ENCODE results near the gene SF3B2. TPM values are rescaled to one million over a fixed set of nuclear protein-coding genes. Genes with fewer than 3 reads are reported as not detected.

The SF3B2 gene
- total RNA-seq, 4 donors from 2014 or later = 148 to 216 (median 156) TPM

- no peak for TF ChIP-seq CTCF (IDR thresholded peaks at IDR 0.05)
- no peak for TF ChIP-seq EP300 (IDR thresholded peaks at IDR 0.05)
- no peak for TF ChIP-seq POLR2A (IDR thresholded peaks at IDR 0.05)
- H3K9me3 ChIP-seq = no peaks in the 10 kb centered on the region
- no peak for DNase-seq (ENCODE audit: low spot score in 2 of 2)
- 7 to 13% methylated on average over 12 of the region's 12 CpGs for WGBS, 2 donors
- peaks cover 0 to 28% (median 4%) of the 10 kb centered on the region in 3 donors for H3K36me3 ChIP-seq
- H3K4me1 ChIP-seq = peaks cover 0 to 55% (median 16%) of the 10 kb centered on the region in 4 donors
- H3K27me3 ChIP-seq = peaks cover 0 to 22% of the 10 kb centered on the region in 2 donors
- peak overlapping the region; percentile 72 to 94 (median 88) for H3K4me3 ChIP-seq
- H3K27ac ChIP-seq = peak overlapping the region; percentile 85 to 95 (median 92)
Measured at GRCh38 chr11:66051371-66051765, 796 bp upstream of the SF3B2 start.

DNA sequence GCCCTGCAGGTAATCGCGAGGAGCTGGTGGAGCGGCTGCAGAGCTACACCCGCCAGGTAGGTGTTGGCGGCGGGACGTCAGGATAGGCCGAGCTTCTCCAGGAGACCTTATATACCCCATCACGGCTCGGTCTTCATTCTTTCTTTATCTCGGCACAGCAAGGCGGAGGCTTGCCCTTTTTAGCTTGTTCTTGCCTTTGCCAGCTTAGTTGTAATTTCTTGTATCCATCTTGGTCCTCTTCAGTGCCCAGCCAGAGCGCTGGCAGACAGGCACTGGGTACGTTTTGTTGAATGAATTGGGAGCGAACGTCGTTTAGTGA is 459 bp downstream of the SF3B2 start:
- Histone ChIP-seq H3K36me3 (peaks cover 0 to 41% (median 17%) of the 10 kb centered on the region in 3 donors), H3K9me3 (no peaks in the 10 kb centered on the region), H3K4me3 (peak overlapping the region; percentile 85 to 98 (median 92)), H3K27ac (peak overlapping the region; percentile 85 to 95 (median 92)), H3K27me3 (peaks cover 0 to 19% of the 10 kb centered on the region in 2 donors), H3K4me1 (peaks cover 0 to 55% (median 16%) of the 10 kb centered on the region in 4 donors)
- no peak for DNase-seq (ENCODE audit: low spot score in 2 of 2)
- TF ChIP-seq POLR2A (IDR thresholded peaks at IDR 0.05) (no peak), CTCF (IDR thresholded peaks at IDR 0.05) (no peak), EP300 (IDR thresholded peaks at IDR 0.05) (no peak)
- WGBS, 2 donors = 1 to 2% methylated on average over 14 to 17 of the region's 17 CpGs

DNA sequence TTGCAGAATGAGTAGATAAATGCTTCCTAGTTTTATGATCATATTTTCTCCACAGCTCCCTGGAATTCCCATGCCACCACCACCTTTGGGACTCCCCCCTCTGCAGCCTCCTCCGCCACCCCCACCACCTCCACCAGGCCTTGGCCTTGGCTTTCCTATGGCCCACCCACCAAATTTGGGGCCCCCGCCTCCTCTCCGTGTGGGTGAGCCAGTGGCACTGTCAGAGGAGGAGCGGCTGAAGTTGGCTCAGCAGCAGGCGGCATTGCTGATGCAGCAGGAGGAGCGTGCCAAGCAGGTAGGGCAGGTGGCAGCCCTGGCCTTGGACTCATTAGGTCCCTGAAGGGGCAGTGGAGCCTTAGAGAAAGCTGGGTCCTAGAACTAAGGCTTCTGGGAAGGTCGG is 2.9 kb downstream of the SF3B2 start:
- Histone ChIP-seq H3K4me3 (no peak overlapping the region), H3K4me1 (peaks cover 0 to 47% (median 13%) of the 10 kb centered on the region in 4 donors), H3K27ac (no peak overlapping the region), H3K9me3 (no peaks in the 10 kb centered on the region), H3K27me3 (no peaks in the 10 kb centered on the region), H3K36me3 (peaks cover 5 to 65% (median 38%) of the 10 kb centered on the region in 3 donors)
- DNase-seq (ENCODE audit: low spot score in 2 of 2) = no peak
- 90 to 96% methylated on average over 7 of the region's 7 CpGs for WGBS, 2 donors
- TF ChIP-seq POLR2A (IDR thresholded peaks at IDR 0.05) = no peak
- no peak for TF ChIP-seq EP300 (IDR thresholded peaks at IDR 0.05)
- TF ChIP-seq CTCF (IDR thresholded peaks at IDR 0.05) = no peak

DNA sequence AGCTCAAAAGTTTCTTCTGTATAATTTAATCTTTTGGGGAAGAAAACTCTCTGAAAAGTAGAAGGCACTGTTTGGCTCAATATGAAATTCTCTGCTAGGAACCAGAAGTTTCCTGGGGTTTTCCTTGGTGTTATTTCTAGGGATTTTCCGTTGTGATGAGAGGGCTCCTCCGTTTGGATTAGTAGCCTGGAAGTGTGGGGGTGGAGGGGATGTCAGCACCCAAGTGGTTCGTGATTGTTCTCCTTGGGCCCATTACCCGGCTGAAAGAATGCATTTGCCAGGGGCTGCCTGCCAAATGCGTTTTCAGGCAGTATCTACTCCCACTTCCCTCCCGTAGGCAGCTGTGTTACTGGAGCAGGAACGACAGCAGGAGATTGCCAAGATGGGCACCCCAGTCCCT is 4.3 kb downstream of the SF3B2 start:
- no peak overlapping the region for H3K27ac ChIP-seq
- DNase-seq (ENCODE audit: low spot score in 2 of 2) = no peak
- WGBS, 2 donors = 34 to 44% methylated on average over 7 of the region's 7 CpGs
- no peak for TF ChIP-seq CTCF (IDR thresholded peaks at IDR 0.05)
- no peak for TF ChIP-seq EP300 (IDR thresholded peaks at IDR 0.05)
- TF ChIP-seq POLR2A (IDR thresholded peaks at IDR 0.05) = no peak
- H3K9me3 ChIP-seq = no peaks in the 10 kb centered on the region
- H3K36me3 ChIP-seq = peaks cover 5 to 80% (median 49%) of the 10 kb centered on the region in 3 donors
- H3K27me3 ChIP-seq = no peaks in the 10 kb centered on the region
- H3K4me1 ChIP-seq = peaks cover 0 to 37% (median 10%) of the 10 kb centered on the region in 4 donors
- H3K4me3 ChIP-seq = no peak overlapping the region

- DNase-seq (ENCODE audit: low spot score in 2 of 2) = no peak
- no peaks in the 10 kb centered on the region for H3K9me3 ChIP-seq
- no peaks in the 10 kb centered on the region for H3K27me3 ChIP-seq
- H3K36me3 ChIP-seq = peaks cover 5 to 100% (median 62%) of the 10 kb centered on the region in 3 donors
- H3K4me1 ChIP-seq = peaks cover 0 to 11% (median 0%) of the 10 kb centered on the region in 4 donors
- no peak overlapping the region for H3K4me3 ChIP-seq
- 74 to 79% methylated on average over 8 of the region's 8 CpGs for WGBS, 2 donors
- TF ChIP-seq POLR2A (IDR thresholded peaks at IDR 0.05) = no peak
- TF ChIP-seq CTCF (IDR thresholded peaks at IDR 0.05) = no peak
- no peak for TF ChIP-seq EP300 (IDR thresholded peaks at IDR 0.05)
- H3K27ac ChIP-seq = no peak overlapping the region
Measured at GRCh38 chr11:66059966-66060680, 8.0 kb downstream of the SF3B2 start.

Measured in tibial nerve (tissue), 4 donors.